CD14-positive monocyte (primary cell): ENCODE results near the gene NUDT9. TPM values are rescaled to one million over a fixed set of nuclear protein-coding genes. Genes with fewer than 3 reads are reported as not detected.
"Not testable (repeated sequence)": the region's sequence is repeated elsewhere in the genome, so short reads cannot be mapped to it uniquely, and the experiment has no call there.

ENCODE experiments used
- DNase-seq, 3 donors: peaks; one replicate each; pipeline ENCODE4 v3.0.0-alpha.2; 2011 to 2022
- H2AFZ ChIP-seq: 2 replicates; pipeline ENCODE4 v1.6.0; 2012; ENCODE audit warnings: mild to moderate bottlenecking, low read depth, low read length, inconsistent platforms; ENCODE audit not compliant: insufficient read depth, poor library complexity, severe bottlenecking
- H3K27ac ChIP-seq, 2 donors: 1 replicate in 1 of 2; 2 replicates in 1 of 2; pipeline ENCODE4 v1.5.1; 2012 to 2013; ENCODE audit warnings: low read length in 2 of 2, control low read depth in 1 of 2, inconsistent platforms in 1 of 2, low read depth in 1 of 2, mild to moderate bottlenecking in 1 of 2
- H3K27me3 ChIP-seq, 2 donors: one replicate each; pipeline versions ENCODE4 v1.6.0 to v1.6.1; 2011 to 2013; ENCODE audit warnings: low read length in 2 of 2; ENCODE audit not compliant: control insufficient read depth in 2 of 2, insufficient read depth in 2 of 2
- H3K36me3 ChIP-seq, 2 donors: replicated peaks in 1 of 2; 1 replicate in 1 of 2; 2 replicates in 1 of 2; pipeline versions ENCODE4 v1.5.1 to v1.6.1; 2012 to 2013; ENCODE audit warnings: low read length in 2 of 2, control low read depth in 1 of 2, inconsistent platforms in 1 of 2, mild to moderate bottlenecking in 1 of 2; ENCODE audit not compliant: insufficient read depth in 2 of 2, control insufficient read depth in 1 of 2
- H3K4me1 ChIP-seq, 2 donors: 1 replicate in 1 of 2; 2 replicates in 1 of 2; pipeline versions ENCODE4 v1.5.1 to v1.6.1; 2012 to 2013; ENCODE audit warnings: low read length in 2 of 2, control low read depth in 1 of 2, inconsistent platforms in 1 of 2, mild to moderate bottlenecking in 1 of 2, moderate library complexity in 1 of 2; ENCODE audit not compliant: insufficient read depth in 2 of 2, control insufficient read depth in 1 of 2
- H3K4me2 ChIP-seq: replicated peaks from 2 replicates; pipeline ENCODE3; 2012; ENCODE audit warnings: low read length, moderate library complexity, mild to moderate bottlenecking; ENCODE audit not compliant: poor library complexity, severe bottlenecking; ENCODE audit errors: extremely low read depth
- H3K4me3 ChIP-seq, 3 experiments: fragments of 200-600 bp in 1 of 3; sonication (generic) in 1 of 3; replicated peaks in 1 of 3; 1 replicate in 2 of 3; 2 replicates in 1 of 3; pipeline ENCODE4 v1.5.1; 2011 to 2013; ENCODE audit warnings: low read length in 3 of 3, mild to moderate bottlenecking in 3 of 3, control low read depth in 2 of 3, low read depth in 2 of 3, inconsistent platforms in 1 of 3, moderate library complexity in 1 of 3
- H3K79me2 ChIP-seq: 2 replicates; pipeline ENCODE4 v1.6.0; 2012; ENCODE audit warnings: mild to moderate bottlenecking, control low read depth, inconsistent platforms, low read length, moderate library complexity; ENCODE audit not compliant: insufficient read depth
- H3K9ac ChIP-seq: 2 replicates; pipeline ENCODE4 v1.6.0; 2017; ENCODE audit warnings: low read length, mild to moderate bottlenecking; ENCODE audit not compliant: insufficient read depth, poor library complexity, severe bottlenecking
- H3K9me3 ChIP-seq, 2 donors: replicated peaks in 1 of 2; 1 replicate in 1 of 2; 2 replicates in 1 of 2; pipeline versions ENCODE4 v1.5.1 to v1.6.1; 2012 to 2013; ENCODE audit warnings: low read length in 2 of 2, control low read depth in 1 of 2; ENCODE audit not compliant: control insufficient read depth in 1 of 2, insufficient read depth in 1 of 2
- H4K20me1 ChIP-seq: 2 replicates; pipeline ENCODE4 v1.6.0; 2012; ENCODE audit warnings: mild to moderate bottlenecking, low read length, control low read depth, moderate library complexity; ENCODE audit not compliant: insufficient read depth
- H3K27ac Mint-ChIP-seq, 7 donors: one replicate each; pipeline ENCODE4 v1.8.0; 2020; ENCODE audit warnings: mild to moderate bottlenecking in 7 of 7, mixed read lengths in 7 of 7, moderate library complexity in 6 of 7, inconsistent platforms in 2 of 7
- H3K27me3 Mint-ChIP-seq, 3 donors: one replicate each; pipeline ENCODE4 v1.8.0; 2021 to 2022; ENCODE audit warnings: low read depth in 3 of 3, mild to moderate bottlenecking in 3 of 3, mixed read lengths in 3 of 3, moderate library complexity in 3 of 3, inconsistent platforms in 1 of 3
- H3K36me3 Mint-ChIP-seq, 2 donors: one replicate each; pipeline ENCODE4 v1.8.0; 2020; ENCODE audit warnings: mixed read lengths in 2 of 2, inconsistent platforms in 1 of 2, mild to moderate bottlenecking in 1 of 2
- H3K4me1 Mint-ChIP-seq: one replicate; pipeline ENCODE4 v1.8.0; 2020; ENCODE audit warnings: mild to moderate bottlenecking, mixed read lengths
- H3K4me3 Mint-ChIP-seq, 2 donors: one replicate each; pipeline ENCODE4 v1.8.0; 2020; ENCODE audit warnings: mild to moderate bottlenecking in 2 of 2, mixed read lengths in 2 of 2, moderate library complexity in 1 of 2
- H3K9me3 Mint-ChIP-seq, 7 donors: one replicate each; pipeline ENCODE4 v1.8.0; 2020 to 2022; ENCODE audit warnings: mixed read lengths in 7 of 7, mild to moderate bottlenecking in 6 of 7, moderate library complexity in 6 of 7, inconsistent platforms in 2 of 7
- CTCF ChIP-seq: fragments of 200-600 bp; IDR thresholded peaks from one replicate; pipeline ENCODE4 v1.8.0; 2022; ENCODE audit warnings: antibody characterized with exemption, mild to moderate bottlenecking
- WGBS: methylation state at CpG from one replicate; pipeline ENCODE4 v1.1.5; 2013; ENCODE audit warnings: missing lambda C conversion rate; ENCODE audit not compliant: insufficient coverage; 5-methylcytosine and 5-hydroxymethylcytosine counted together
- intact Hi-C, 2 donors: fragments of 100-400 bp; cut with micrococcal nuclease; formaldehyde crosslinking; loops; one replicate each; pipeline versions ENCODE4 v1.15.0 to v1.15.1; 2023
- polyA plus RNA-seq, 3 donors: library from polyadenylated mRNA; depleted of rRNA in 1 of 3; unstranded in 2 of 3; stranded (reverse) in 1 of 3; fragments of 300-500 nt in 2 of 3; fragments of >200 nt in 1 of 3; fragmentation: Illumina TruSeq in 2 of 3; gene quantifications; 1 replicate in 2 of 3; 2 replicates in 1 of 3; pipeline ENCODE4 v1.2.3, GENCODE V29; 2012 to 2021

Gene NUDT9
- polyA plus RNA-seq, 3 donors, result 9.6 to 14.3 (median 12.5) TPM

- no peak for DNase-seq
- Mint-ChIP-seq H3K27ac (peak overlapping the region in 4 of 7 donors; percentile 3 to 86 (median 81)), H3K4me3 (peak overlapping the region in 1 of 2 donors; percentile 81), H3K4me1 (peaks cover 58% of the 10 kb centered on the region), H3K9me3 (peaks cover 0 to 4% (median 0%) of the 10 kb centered on the region in 7 donors), H3K36me3 (peaks cover 21 to 32% of the 10 kb centered on the region in 2 donors), H3K27me3 (peaks cover 0 to 2% (median 1%) of the 10 kb centered on the region in 3 donors)
- no CpG with 5 or more reads among the region's 3 CpGs for WGBS
- intact Hi-C loops, result loop anchor here in 1 of 2 donors (5.0 kb wide), 1 partner anchor 35 kb away; the partner anchor contains the start of gene NUDT9
- H3K4me3 ChIP-seq, result peak overlapping the region in 1 of 3 experiments; percentile 97
- no peak overlapping the region for H2AFZ ChIP-seq
- H3K27ac ChIP-seq, result peak overlapping the region in 1 of 2 donors; percentile 77
- no peak overlapping the region for H3K9ac ChIP-seq
- peaks cover 73% of the 10 kb centered on the region for H4K20me1 ChIP-seq
- no peaks in the 10 kb centered on the region for H3K27me3 ChIP-seq
- H3K79me2 ChIP-seq, result peaks cover 92% of the 10 kb centered on the region
- H3K36me3 ChIP-seq, result peaks cover 2 to 17% of the 10 kb centered on the region in 2 donors
- H3K9me3 ChIP-seq, result no peaks in the 10 kb centered on the region
- H3K4me2 ChIP-seq, result peak overlapping the region; percentile 91
- no peak for TF ChIP-seq CTCF
- H3K4me1 ChIP-seq, result peaks cover 28 to 53% of the 10 kb centered on the region in 2 donors
Measured at GRCh38 chr4:87387237-87387636, 35.1 kb upstream of the NUDT9 start.

- Histone ChIP-seq H3K79me2 (peaks cover 76% of the 10 kb centered on the region), H3K27me3 (no peaks in the 10 kb centered on the region), H4K20me1 (peaks cover 57% of the 10 kb centered on the region), H3K9me3 (no peaks in the 10 kb centered on the region), H3K36me3 (peaks cover 0 to under 1% of the 10 kb centered on the region in 2 donors), H3K9ac (peak overlapping the region; percentile 49), H3K4me1 (peaks cover 28 to 53% of the 10 kb centered on the region in 2 donors), H2AFZ (no peak overlapping the region), H3K27ac (peak overlapping the region; percentile 56 to 77), H3K4me2 (peak overlapping the region; percentile 91), H3K4me3 (peak overlapping the region; percentile 94 to 98 (median 97))
- Mint-ChIP-seq H3K9me3 (peaks cover 0 to 4% (median 0%) of the 10 kb centered on the region in 7 donors), H3K27ac (peak overlapping the region; percentile 90 to 95 (median 95)), H3K4me3 (peak overlapping the region; percentile 86 to 98), H3K27me3 (peaks cover 0 to 2% (median 0%) of the 10 kb centered on the region in 3 donors), H3K4me1 (peaks cover 50% of the 10 kb centered on the region), H3K36me3 (peaks cover 15 to 17% of the 10 kb centered on the region in 2 donors)
- DNase-seq, result peak in 2 of 3 donors; percentile 40 to 67
- no CpG with 5 or more reads among the region's 3 CpGs for WGBS
- intact Hi-C loops, result loop anchor here in 1 of 2 donors (5.0 kb wide), 1 partner anchor 33 kb away; the partner anchor contains the start of gene NUDT9
- no peak for TF ChIP-seq CTCF
Measured at GRCh38 chr4:87388901-87389300, 33.5 kb upstream of the NUDT9 start.

GRCh38 chr4:87390055-87390454 lies 32.3 kb upstream of the NUDT9 start:
- H3K9me3 Mint-ChIP-seq, H3K9me3 ChIP-seq, intact Hi-C loops, DNase-seq, H3K27me3 ChIP-seq, H3K27me3 Mint-ChIP-seq, H3K36me3 ChIP-seq: not testable (repeated sequence)
- Histone ChIP-seq H3K4me1 (peaks cover 28 to 53% of the 10 kb centered on the region in 2 donors), H3K79me2 (peaks cover 64% of the 10 kb centered on the region), H4K20me1 (peaks cover 45% of the 10 kb centered on the region), H3K4me2 (peak overlapping the region; percentile 91), H3K4me3 (peak overlapping the region; percentile 94 to 98 (median 97)), H3K9ac (peak overlapping the region; percentile 75), H3K27ac (peak overlapping the region; percentile 91 to 92), H2AFZ (peak overlapping the region; percentile 96)
- H3K27ac Mint-ChIP-seq, result peak overlapping the region; percentile 90 to 96 (median 95)
- H3K4me3 Mint-ChIP-seq, result peak overlapping the region; percentile 86 to 98
- 60% methylated on average over 2 of the region's 20 CpGs for WGBS
- H3K4me1 Mint-ChIP-seq, result peaks cover 42% of the 10 kb centered on the region
- peaks cover 9 to 11% of the 10 kb centered on the region in 2 donors for H3K36me3 Mint-ChIP-seq
